ENCODE measurements around the gene GGTLC1. TPM values are rescaled to one million over a fixed set of nuclear protein-coding genes. Genes with fewer than 3 reads are reported as not detected.

Gene GGTLC1
- total RNA-seq, 1 donor from 2014 or later = not detected

DNA sequence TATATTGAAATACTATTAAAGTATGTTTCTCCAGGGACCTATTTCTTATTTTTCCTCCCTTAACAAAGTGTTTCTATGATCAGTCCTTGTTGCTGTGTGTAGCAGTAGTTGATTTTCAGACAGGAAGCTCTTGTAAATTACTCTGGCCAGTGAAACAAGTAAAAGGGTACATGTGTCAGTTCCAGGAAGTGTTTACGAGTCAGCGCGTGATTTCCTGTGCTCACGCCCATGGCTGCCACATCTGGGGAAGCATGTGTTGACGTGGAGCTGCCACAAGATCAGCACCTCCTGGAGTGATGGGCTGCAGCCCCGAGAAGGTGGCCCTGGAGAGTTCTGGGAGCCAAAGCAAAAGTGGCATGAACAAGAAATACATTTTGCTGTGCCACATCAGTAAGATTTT is 38.6 kb upstream of the GGTLC1 start:
- Mint-ChIP-seq H3K9me3 (ENCODE audit: unreplicated experiment) (no peaks in the 10 kb centered on the region), H3K36me3 (ENCODE audit: unreplicated experiment) (no peaks in the 10 kb centered on the region), H3K27ac (ENCODE audit: unreplicated experiment) (no peak overlapping the region), H3K27me3 (ENCODE audit: unreplicated experiment) (no peaks in the 10 kb centered on the region), H3K4me1 (ENCODE audit: low read depth, unreplicated experiment) (no peaks in the 10 kb centered on the region), H3K4me3 (ENCODE audit: unreplicated experiment) (no peak overlapping the region)
- TF ChIP-seq, protein P1, sequence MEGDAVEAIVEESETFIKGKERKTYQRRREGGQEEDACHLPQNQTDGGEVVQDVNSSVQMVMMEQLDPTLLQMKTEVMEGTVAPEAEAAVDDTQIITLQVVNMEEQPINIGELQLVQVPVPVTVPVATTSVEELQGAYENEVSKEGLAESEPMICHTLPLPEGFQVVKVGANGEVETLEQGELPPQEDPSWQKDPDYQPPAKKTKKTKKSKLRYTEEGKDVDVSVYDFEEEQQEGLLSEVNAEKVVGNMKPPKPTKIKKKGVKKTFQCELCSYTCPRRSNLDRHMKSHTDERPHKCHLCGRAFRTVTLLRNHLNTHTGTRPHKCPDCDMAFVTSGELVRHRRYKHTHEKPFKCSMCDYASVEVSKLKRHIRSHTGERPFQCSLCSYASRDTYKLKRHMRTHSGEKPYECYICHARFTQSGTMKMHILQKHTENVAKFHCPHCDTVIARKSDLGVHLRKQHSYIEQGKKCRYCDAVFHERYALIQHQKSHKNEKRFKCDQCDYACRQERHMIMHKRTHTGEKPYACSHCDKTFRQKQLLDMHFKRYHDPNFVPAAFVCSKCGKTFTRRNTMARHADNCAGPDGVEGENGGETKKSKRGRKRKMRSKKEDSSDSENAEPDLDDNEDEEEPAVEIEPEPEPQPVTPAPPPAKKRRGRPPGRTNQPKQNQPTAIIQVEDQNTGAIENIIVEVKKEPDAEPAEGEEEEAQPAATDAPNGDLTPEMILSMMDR (IDR thresholded peaks at IDR 0.05; ENCODE audit: partially characterized antibody, unreplicated experiment) = no peak
- no peak for DNase-seq

DNA sequence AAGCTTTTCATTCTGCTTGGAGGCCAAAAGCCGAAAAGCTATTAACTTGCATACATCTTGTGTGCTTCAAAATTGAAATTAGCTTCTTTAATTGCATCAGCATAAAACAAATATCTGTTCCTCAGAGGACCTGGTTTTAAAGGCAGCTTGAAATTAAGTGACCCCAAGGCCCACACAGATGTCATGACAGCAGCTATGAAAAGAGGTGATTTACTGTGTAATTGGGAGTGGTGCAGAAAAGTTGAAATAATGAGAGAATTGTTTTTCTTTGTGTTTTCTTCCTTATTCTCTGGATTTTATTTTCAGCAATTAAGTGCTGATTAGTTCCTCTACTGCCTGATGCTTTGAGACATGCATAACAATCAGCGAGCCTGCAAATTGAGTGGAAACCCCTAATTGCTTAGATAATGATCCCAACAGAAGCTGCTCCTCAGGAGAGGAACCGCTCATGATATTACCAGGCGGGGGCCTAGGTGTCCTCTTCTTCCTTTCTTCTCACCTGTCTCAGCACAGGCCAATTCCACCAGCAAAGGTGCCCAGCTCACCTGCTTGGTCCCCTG is 34.1 kb upstream of the GGTLC1 start:
- no peak overlapping the region for H3K4me3 Mint-ChIP-seq (ENCODE audit: unreplicated experiment)
- H3K9me3 Mint-ChIP-seq (ENCODE audit: unreplicated experiment) = no peaks in the 10 kb centered on the region
- no peaks in the 10 kb centered on the region for H3K36me3 Mint-ChIP-seq (ENCODE audit: unreplicated experiment)
- peaks cover 5% of the 10 kb centered on the region for H3K27me3 Mint-ChIP-seq (ENCODE audit: unreplicated experiment)
- TF ChIP-seq, protein P1 (IDR thresholded peaks at IDR 0.05; ENCODE audit: partially characterized antibody, unreplicated experiment) = no peak
- H3K4me1 Mint-ChIP-seq (ENCODE audit: low read depth, unreplicated experiment) = no peaks in the 10 kb centered on the region
- no peak for DNase-seq
- no peak overlapping the region for H3K27ac Mint-ChIP-seq (ENCODE audit: unreplicated experiment)

DNA sequence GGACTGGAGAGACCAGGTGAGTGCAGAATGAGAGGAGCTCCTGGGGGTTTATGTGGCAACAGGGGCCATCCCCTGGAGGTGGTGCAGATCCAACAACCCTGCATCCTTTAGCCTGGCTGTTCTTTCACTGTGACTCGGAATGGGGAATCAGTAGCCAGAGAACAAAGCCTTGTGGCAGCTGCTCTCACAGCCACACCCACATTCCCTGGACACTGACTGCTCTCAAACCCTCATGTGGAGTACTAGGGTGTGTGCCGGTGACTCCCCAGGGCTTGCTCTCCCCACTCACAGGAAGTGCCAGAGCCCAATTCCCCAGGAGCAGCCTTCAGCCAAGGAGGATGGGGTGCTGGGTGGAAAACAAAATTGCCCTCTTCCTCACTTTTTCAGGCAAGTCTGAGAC is 30.2 kb upstream of the GGTLC1 start:
- no peaks in the 10 kb centered on the region for H3K9me3 Mint-ChIP-seq (ENCODE audit: unreplicated experiment)
- TF ChIP-seq, protein P1 (IDR thresholded peaks at IDR 0.05; ENCODE audit: partially characterized antibody, unreplicated experiment) = no peak
- H3K4me1 Mint-ChIP-seq (ENCODE audit: low read depth, unreplicated experiment) = no peaks in the 10 kb centered on the region
- H3K27me3 Mint-ChIP-seq (ENCODE audit: unreplicated experiment) = peaks cover 8% of the 10 kb centered on the region
- DNase-seq = no peak
- H3K36me3 Mint-ChIP-seq (ENCODE audit: unreplicated experiment) = no peaks in the 10 kb centered on the region
- no peak overlapping the region for H3K4me3 Mint-ChIP-seq (ENCODE audit: unreplicated experiment)
- no peak overlapping the region for H3K27ac Mint-ChIP-seq (ENCODE audit: unreplicated experiment)

DNA sequence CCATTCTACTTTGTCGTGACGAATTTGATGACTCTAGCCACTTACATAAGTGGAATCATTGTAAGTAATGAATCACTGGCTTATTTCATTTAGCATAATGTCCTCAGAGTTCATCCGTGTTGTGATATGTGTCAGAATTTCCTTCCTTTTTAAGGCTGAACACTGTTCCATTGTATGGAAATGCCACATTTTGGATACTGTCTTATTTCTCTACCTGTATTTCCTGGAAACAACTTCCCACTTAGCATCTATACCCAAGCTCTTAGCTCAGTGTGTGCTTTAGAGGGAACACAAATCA is 28.8 kb upstream of the GGTLC1 start:
- TF ChIP-seq, protein P1 (IDR thresholded peaks at IDR 0.05; ENCODE audit: partially characterized antibody, unreplicated experiment) = no peak
- H3K4me3 Mint-ChIP-seq (ENCODE audit: unreplicated experiment) = no peak overlapping the region
- no peaks in the 10 kb centered on the region for H3K4me1 Mint-ChIP-seq (ENCODE audit: low read depth, unreplicated experiment)
- H3K27me3 Mint-ChIP-seq (ENCODE audit: unreplicated experiment) = peaks cover 8% of the 10 kb centered on the region
- H3K27ac Mint-ChIP-seq (ENCODE audit: unreplicated experiment) = no peak overlapping the region
- no peaks in the 10 kb centered on the region for H3K36me3 Mint-ChIP-seq (ENCODE audit: unreplicated experiment)
- no peak for DNase-seq
- H3K9me3 Mint-ChIP-seq (ENCODE audit: unreplicated experiment) = no peaks in the 10 kb centered on the region

DNA sequence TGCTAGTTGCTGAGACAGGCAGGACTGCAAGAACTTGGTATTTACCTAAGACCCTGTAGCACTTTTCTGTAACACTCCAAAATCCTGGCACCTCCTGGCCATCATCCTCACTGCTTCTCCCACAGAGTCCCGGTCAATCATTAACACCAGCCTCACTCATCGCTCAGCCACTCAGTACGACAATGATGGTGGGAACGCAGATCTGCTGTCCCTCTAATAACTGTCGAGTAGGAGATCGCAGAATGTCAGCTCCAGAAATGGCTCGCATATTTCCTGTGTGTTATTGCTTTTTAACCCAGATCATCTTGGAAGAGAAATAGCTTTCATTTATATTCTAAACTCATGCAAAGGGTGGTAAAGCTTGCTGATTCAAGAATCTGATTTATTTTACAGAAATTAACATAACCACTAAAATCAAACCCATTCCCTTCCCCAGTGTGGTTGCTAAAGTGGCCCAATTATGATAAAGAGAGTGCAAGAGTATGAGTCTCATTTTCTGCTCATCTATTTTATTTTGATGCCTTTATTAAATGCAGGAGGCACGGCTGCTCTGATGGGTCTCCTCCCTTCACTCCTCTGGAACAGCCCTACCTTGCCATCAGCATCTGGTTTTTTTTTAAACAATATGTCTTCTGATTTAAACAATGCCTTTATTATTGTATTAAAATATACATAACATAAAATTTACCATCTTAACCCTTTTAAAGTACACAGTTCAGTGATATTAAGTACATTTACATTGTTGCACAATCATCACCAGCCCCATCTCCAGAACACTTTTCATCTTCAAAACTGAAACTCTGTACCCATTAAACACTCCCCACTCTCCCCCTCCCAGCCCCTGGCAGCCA is 28.3 kb upstream of the GGTLC1 start:
- Mint-ChIP-seq H3K36me3 (ENCODE audit: unreplicated experiment) (no peaks in the 10 kb centered on the region), H3K27ac (ENCODE audit: unreplicated experiment) (no peak overlapping the region), H3K4me1 (ENCODE audit: low read depth, unreplicated experiment) (no peaks in the 10 kb centered on the region), H3K4me3 (ENCODE audit: unreplicated experiment) (no peak overlapping the region), H3K9me3 (ENCODE audit: unreplicated experiment) (peaks cover 2% of the 10 kb centered on the region), H3K27me3 (ENCODE audit: unreplicated experiment) (peaks cover 8% of the 10 kb centered on the region)
- DNase-seq = no peak
- TF ChIP-seq, protein P1 (IDR thresholded peaks at IDR 0.05; ENCODE audit: partially characterized antibody, unreplicated experiment) = no peak

All from glutamatergic neuron (in vitro differentiated cells).